Loucy (cell line): Measurements from ENCODE around the gene FFAR4.

ENCODE experiments used
- H2AFZ ChIP-seq: fragments of 200-600 bp; sonication (generic); 2 replicates; pipeline ENCODE4 v1.6.0; 2016; ENCODE audit warnings: antibody characterized with exemption, mild to moderate bottlenecking, low read length, moderate library complexity
- H3F3A ChIP-seq: fragments of 200-600 bp; 2 replicates; pipeline ENCODE4 v1.6.0; 2016; ENCODE audit warnings: antibody characterized with exemption, low read depth, mild to moderate bottlenecking
- H3K27me3 ChIP-seq: fragments of 200-600 bp; sonication (generic); 2 replicates; pipeline ENCODE4 v1.6.1; 2014; ENCODE audit warnings: low read length, mild to moderate bottlenecking; ENCODE audit not compliant: insufficient read depth, poor library complexity, severe bottlenecking
- H3K36me3 ChIP-seq: fragments of 200-600 bp; sonication (generic); 2 replicates; pipeline ENCODE4 v1.6.1; 2016; ENCODE audit warnings: low read length; ENCODE audit not compliant: insufficient read depth
- H3K4me1 ChIP-seq: fragments of 200-600 bp; sonication (generic); 2 replicates; pipeline ENCODE4 v1.5.1; 2014; ENCODE audit warnings: low read length, mild to moderate bottlenecking; ENCODE audit not compliant: insufficient read depth, poor library complexity, severe bottlenecking
- H3K4me2 ChIP-seq: fragments of 200-600 bp; sonication (generic); 2 replicates; pipeline ENCODE4 v1.6.0; 2014; ENCODE audit warnings: antibody characterized with exemption, low read length, low read depth, mild to moderate bottlenecking; ENCODE audit not compliant: poor library complexity, severe bottlenecking
- H3K4me3 ChIP-seq: fragments of 200-600 bp; sonication (generic); 2 replicates; pipeline ENCODE4 v1.5.1; 2014; ENCODE audit warnings: low read length, mild to moderate bottlenecking, mixed read lengths; ENCODE audit not compliant: poor library complexity, severe bottlenecking
- H3K79me2 ChIP-seq: fragments of 200-600 bp; sonication (generic); 2 replicates; pipeline ENCODE4 v1.6.1; 2014; ENCODE audit warnings: low read length; ENCODE audit not compliant: insufficient read depth
- H3K9ac ChIP-seq: fragments of 200-600 bp; sonication (generic); 2 replicates; pipeline ENCODE4 v1.6.0; 2014; ENCODE audit warnings: mild to moderate bottlenecking, low read depth, low read length, moderate library complexity; ENCODE audit not compliant: poor library complexity, severe bottlenecking
- H3K9me2 ChIP-seq: fragments of 200-600 bp; sonication (generic); replicated peaks from 2 replicates; pipeline ENCODE4 v1.6.1; 2016; ENCODE audit warnings: low read depth, low read length, mixed read lengths
- H3K9me3 ChIP-seq: fragments of 200-600 bp; sonication (generic); 2 replicates; pipeline ENCODE4 v1.6.1; 2014; ENCODE audit warnings: mild to moderate bottlenecking, antibody characterized with exemption, low read length, low read depth; ENCODE audit not compliant: insufficient read depth
- H4K20me1 ChIP-seq: fragments of 200-600 bp; sonication (generic); 2 replicates; pipeline ENCODE4 v1.6.0; 2014; ENCODE audit warnings: antibody characterized with exemption, low read length, mild to moderate bottlenecking; ENCODE audit not compliant: insufficient read depth, poor library complexity, severe bottlenecking
- EZH2phosphoT487 ChIP-seq: fragments of 200-600 bp; IDR thresholded peaks from 2 replicates; pipeline ENCODE4 v1.6.1; 2018; ENCODE audit warnings: antibody characterized with exemption, mild to moderate bottlenecking, moderate library complexity, borderline replicate concordance
- TF ChIP-seq, protein P1 (sequence below): fragments of 200-600 bp; sonication (generic); conservative IDR thresholded peaks from 2 replicates; pipeline ENCODE4 v1.5.1; 2014; ENCODE audit warnings: mild to moderate bottlenecking, antibody characterized with exemption, low read length

Gene FFAR4

GRCh38 chr10:93608421-93608820 lies 42.0 kb downstream of the FFAR4 start:
- no peak overlapping the region for H2AFZ ChIP-seq
- no peaks in the 10 kb centered on the region for H3K36me3 ChIP-seq
- H3K4me2 ChIP-seq: no peak overlapping the region
- no peaks in the 10 kb centered on the region for H4K20me1 ChIP-seq
- H3K9me3 ChIP-seq: no peaks in the 10 kb centered on the region
- no peak overlapping the region for H3K4me3 ChIP-seq
- no peaks in the 10 kb centered on the region for H3K4me1 ChIP-seq
- H3K9ac ChIP-seq: no peak overlapping the region
- H3K9me2 ChIP-seq: no peaks in the 10 kb centered on the region
- TF ChIP-seq EZH2phosphoT487: no peak
- TF ChIP-seq, protein P1, sequence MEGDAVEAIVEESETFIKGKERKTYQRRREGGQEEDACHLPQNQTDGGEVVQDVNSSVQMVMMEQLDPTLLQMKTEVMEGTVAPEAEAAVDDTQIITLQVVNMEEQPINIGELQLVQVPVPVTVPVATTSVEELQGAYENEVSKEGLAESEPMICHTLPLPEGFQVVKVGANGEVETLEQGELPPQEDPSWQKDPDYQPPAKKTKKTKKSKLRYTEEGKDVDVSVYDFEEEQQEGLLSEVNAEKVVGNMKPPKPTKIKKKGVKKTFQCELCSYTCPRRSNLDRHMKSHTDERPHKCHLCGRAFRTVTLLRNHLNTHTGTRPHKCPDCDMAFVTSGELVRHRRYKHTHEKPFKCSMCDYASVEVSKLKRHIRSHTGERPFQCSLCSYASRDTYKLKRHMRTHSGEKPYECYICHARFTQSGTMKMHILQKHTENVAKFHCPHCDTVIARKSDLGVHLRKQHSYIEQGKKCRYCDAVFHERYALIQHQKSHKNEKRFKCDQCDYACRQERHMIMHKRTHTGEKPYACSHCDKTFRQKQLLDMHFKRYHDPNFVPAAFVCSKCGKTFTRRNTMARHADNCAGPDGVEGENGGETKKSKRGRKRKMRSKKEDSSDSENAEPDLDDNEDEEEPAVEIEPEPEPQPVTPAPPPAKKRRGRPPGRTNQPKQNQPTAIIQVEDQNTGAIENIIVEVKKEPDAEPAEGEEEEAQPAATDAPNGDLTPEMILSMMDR: no peak
- H3K27me3 ChIP-seq: no peaks in the 10 kb centered on the region
- no peaks in the 10 kb centered on the region for H3F3A ChIP-seq
- H3K79me2 ChIP-seq: no peaks in the 10 kb centered on the region

GRCh38 chr10:93612311-93612710 lies 45.8 kb downstream of the FFAR4 start, which contains the start of gene PDE6C:
PDE6C (plus strand) TSS chr10:93612537; CDS start chr10:93612726, 189 bp downstream.
- no peak within 1 kb of the TSS for H3K4me3 ChIP-seq
- H3K27me3 ChIP-seq: no peaks in the 10 kb centered on the region
- no peaks in the 10 kb centered on the region for H3K9me3 ChIP-seq
- no peaks in the 10 kb centered on the region for H3K36me3 ChIP-seq
- TF ChIP-seq, protein P1: no peak
- no peak for TF ChIP-seq EZH2phosphoT487
- H3F3A ChIP-seq: no peaks in the 10 kb centered on the region
- H3K9ac ChIP-seq: no peak within 1 kb of the TSS
- H2AFZ ChIP-seq: no peak within 1 kb of the TSS
- no peaks in the 10 kb centered on the region for H3K9me2 ChIP-seq
- H3K79me2 ChIP-seq: no peaks in the 10 kb centered on the region
- no peaks in the 10 kb centered on the region for H4K20me1 ChIP-seq
- H3K4me1 ChIP-seq: no peaks in the 10 kb centered on the region
- H3K4me2 ChIP-seq: no peak within 1 kb of the TSS

DNA sequence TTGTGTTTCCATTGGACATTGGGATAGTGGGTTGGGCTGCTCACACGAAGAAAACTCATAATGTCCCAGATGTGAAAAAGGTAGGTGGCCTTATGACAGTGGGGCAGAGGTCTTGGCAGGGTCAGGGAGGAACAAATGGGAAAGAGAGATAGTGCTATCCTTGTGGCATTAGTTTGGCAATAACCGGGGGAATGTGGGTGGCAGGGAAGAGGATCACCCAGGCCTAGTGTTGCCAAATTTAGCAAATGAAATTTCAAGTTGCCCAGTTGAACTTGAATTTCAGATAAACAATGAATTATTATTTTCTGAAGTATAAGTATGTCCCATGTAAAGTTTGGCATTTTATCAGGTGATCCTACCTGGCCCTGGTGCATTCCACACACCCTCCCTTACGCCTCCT lies 46.7 kb downstream of the FFAR4 start:
- H3K4me1 ChIP-seq: no peaks in the 10 kb centered on the region
- no peaks in the 10 kb centered on the region for H3K27me3 ChIP-seq
- no peak overlapping the region for H3K4me3 ChIP-seq
- no peaks in the 10 kb centered on the region for H3K9me3 ChIP-seq
- no peaks in the 10 kb centered on the region for H4K20me1 ChIP-seq
- H3K9me2 ChIP-seq: no peaks in the 10 kb centered on the region
- H3K9ac ChIP-seq: no peak overlapping the region
- H3F3A ChIP-seq: no peaks in the 10 kb centered on the region
- no peak overlapping the region for H2AFZ ChIP-seq
- H3K4me2 ChIP-seq: no peak overlapping the region
- no peaks in the 10 kb centered on the region for H3K36me3 ChIP-seq
- TF ChIP-seq, protein P1: no peak
- no peak for TF ChIP-seq EZH2phosphoT487
- H3K79me2 ChIP-seq: no peaks in the 10 kb centered on the region
